Ovary (tissue), 9 donors: Measurements from ENCODE around the gene ANXA10. TPM values are rescaled to one million over a fixed set of nuclear protein-coding genes. Genes with fewer than 3 reads are reported as not detected.
"Not testable (repeated sequence)": the region's sequence is repeated elsewhere in the genome, so short reads cannot be mapped to it uniquely, and the experiment has no call there.

Source experiments
- DNase-seq, 5 donors: peaks; one replicate each; pipeline ENCODE4 v3.0.0-alpha.2; 2019 to 2020
- H3K27ac ChIP-seq, 2 donors: fragments of 200-600 bp; one replicate each; pipeline versions ENCODE4 v1.5.1 to v1.8.0; 2019 to 2022
- H3K27me3 ChIP-seq: fragments of 200-600 bp; one replicate; pipeline ENCODE4 v1.8.0; 2022
- H3K36me3 ChIP-seq: fragments of 200-600 bp; sonication (generic); one replicate; pipeline ENCODE4 v1.5.1; 2019
- H3K4me1 ChIP-seq: one replicate; pipeline ENCODE4 v1.8.1; 2013; ENCODE audit warnings: mild to moderate bottlenecking, moderate library complexity; ENCODE audit not compliant: insufficient read depth
- H3K4me3 ChIP-seq: fragments of 200-600 bp; sonication (generic); one replicate; pipeline ENCODE4 v1.5.1; 2017
- H3K9me3 ChIP-seq, 2 donors: fragments of 200-600 bp in 1 of 2; sonication (generic) in 1 of 2; one replicate each; pipeline versions ENCODE4 v1.5.1 to v1.8.1; 2013 to 2019; ENCODE audit warnings: mild to moderate bottlenecking in 1 of 2, moderate library complexity in 1 of 2
- EP300 ChIP-seq: sonication (generic); formaldehyde crosslinking; IDR thresholded peaks from one replicate; pipeline ENCODE4 v1.6.1; 2017; ENCODE audit warnings: antibody characterized with exemption
- POLR2A ChIP-seq: fragments of 450-650 bp; IDR thresholded peaks from one replicate; pipeline ENCODE4 v1.6.1; 2017; ENCODE audit warnings: antibody characterized with exemption, mild to moderate bottlenecking, moderate library complexity
- WGBS, 3 donors: extraction: QIAGEN DNeasy Blood & Tissue Kit in 1 of 3; methylation state at CpG; one replicate each; pipeline versions ENCODE4 v1.1.5 to v1.1.7; 2013 to 2017; 5-methylcytosine and 5-hydroxymethylcytosine counted together
- intact Hi-C, 4 donors: fragments of 100-400 bp; cut with DNase I; formaldehyde crosslinking; loops; one replicate each; pipeline versions ENCODE4 v1.11.0 to v1.15.1; 2022 to 2023
- polyA plus RNA-seq, 2 donors: library from polyadenylated mRNA; stranded (reverse); fragments of 200-250 nt in 1 of 2; fragments of 350-450 nt in 1 of 2; fragmentation: Illumina TruSeq in 1 of 2; extraction: RNeasy Lipid Tissue Mini Kit (QIAGEN cat#74804) in 1 of 2; gene quantifications; one replicate each; pipeline ENCODE4 v1.2.3, GENCODE V29; 2013 to 2014
- total RNA-seq, 7 donors: library from RNA; depleted of rRNA in 2 of 7; stranded (reverse); fragments of >200 nt in 2 of 7; fragmentation: NEBNext Ultra II Directional in 3 of 7; extraction: Animal tissue kit (Norgen Biotek cat#: 25700) in 3 of 7; gene quantifications; one replicate each; pipeline versions ENCODE4 v1.1.0 to v1.2.4, GENCODE V29; 2016 to 2023
- TF ChIP-seq, protein P1 (sequence below), 3 donors: fragments of 450-650 bp in 2 of 3; fragments of 200-600 bp in 1 of 3; IDR thresholded peaks; one replicate each; pipeline versions ENCODE4 v1.5.1 to v1.8.0; 2016 to 2022; ENCODE audit warnings: antibody characterized with exemption in 3 of 3, mild to moderate bottlenecking in 1 of 3
- donor health status: DM: no; HTN: no; CAD: no; lungs with moderate emphysema.
- donor health status: DM: no; HTN: no; CAD: no.
- donor health status: Bipolar disorder and iron deficiency.
- donor health status: DM: yes; HTN: yes; CAD: no.
- donor health status: DM: no; HTN: no; CAD: no.
- donor health status: DM: yes; HTN: yes; CAD: no.

The ANXA10 gene
- total and polyA plus RNA-seq, 9 donors = 0.08 to 0.47 (median 0.28) TPM; not detected in 6

DNA sequence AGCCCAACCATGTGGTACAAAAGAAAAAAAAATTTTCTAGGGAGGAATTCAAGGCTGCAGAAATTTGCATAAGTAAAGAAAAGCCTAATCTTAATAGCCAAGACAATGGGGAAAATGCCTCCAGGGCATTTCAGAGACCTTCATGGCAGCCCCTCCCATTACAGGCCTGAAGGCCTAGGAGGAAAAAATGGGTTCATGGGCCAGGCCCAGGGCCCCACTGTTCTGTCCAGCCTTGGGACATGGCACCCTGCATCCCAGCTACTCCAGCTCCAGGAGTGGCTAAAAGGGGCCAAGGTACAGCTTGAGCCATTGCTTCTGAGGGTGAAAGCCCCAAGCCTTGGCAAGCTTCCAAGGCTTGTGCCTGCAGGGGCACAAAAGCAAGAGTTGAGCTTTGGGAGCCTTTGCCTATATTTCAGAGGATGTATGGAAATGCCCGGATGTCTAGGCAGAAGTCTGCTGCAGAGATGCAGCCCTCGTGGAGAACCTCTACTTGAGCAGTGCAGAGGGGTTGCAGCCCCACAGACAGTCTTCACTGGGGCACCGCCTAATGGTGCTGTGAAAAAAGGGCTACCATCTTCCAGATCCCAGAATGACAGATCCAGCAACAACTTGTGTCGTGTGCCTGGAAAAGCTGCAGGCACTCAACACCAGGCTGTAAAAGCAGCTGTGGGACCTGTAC, 111.0 kb downstream of the ANXA10 start:
- no peaks in the 10 kb centered on the region for H3K36me3 ChIP-seq
- H3K4me1 ChIP-seq = no peaks in the 10 kb centered on the region
- TF ChIP-seq EP300 (no peak), POLR2A (no peak)
- TF ChIP-seq, protein P1, sequence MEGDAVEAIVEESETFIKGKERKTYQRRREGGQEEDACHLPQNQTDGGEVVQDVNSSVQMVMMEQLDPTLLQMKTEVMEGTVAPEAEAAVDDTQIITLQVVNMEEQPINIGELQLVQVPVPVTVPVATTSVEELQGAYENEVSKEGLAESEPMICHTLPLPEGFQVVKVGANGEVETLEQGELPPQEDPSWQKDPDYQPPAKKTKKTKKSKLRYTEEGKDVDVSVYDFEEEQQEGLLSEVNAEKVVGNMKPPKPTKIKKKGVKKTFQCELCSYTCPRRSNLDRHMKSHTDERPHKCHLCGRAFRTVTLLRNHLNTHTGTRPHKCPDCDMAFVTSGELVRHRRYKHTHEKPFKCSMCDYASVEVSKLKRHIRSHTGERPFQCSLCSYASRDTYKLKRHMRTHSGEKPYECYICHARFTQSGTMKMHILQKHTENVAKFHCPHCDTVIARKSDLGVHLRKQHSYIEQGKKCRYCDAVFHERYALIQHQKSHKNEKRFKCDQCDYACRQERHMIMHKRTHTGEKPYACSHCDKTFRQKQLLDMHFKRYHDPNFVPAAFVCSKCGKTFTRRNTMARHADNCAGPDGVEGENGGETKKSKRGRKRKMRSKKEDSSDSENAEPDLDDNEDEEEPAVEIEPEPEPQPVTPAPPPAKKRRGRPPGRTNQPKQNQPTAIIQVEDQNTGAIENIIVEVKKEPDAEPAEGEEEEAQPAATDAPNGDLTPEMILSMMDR (IDR thresholded peaks at IDR 0.05) = no peak
- H3K27ac ChIP-seq = no peak overlapping the region
- WGBS, 3 donors = 93 to 96% (median 95%) methylated on average over 4 of the region's 4 CpGs
- H3K4me3 ChIP-seq = no peak overlapping the region
- intact Hi-C loops = no loop called here
- DNase-seq = no peak
- no peaks in the 10 kb centered on the region for H3K27me3 ChIP-seq
- peaks cover 6 to 13% of the 10 kb centered on the region in 2 donors for H3K9me3 ChIP-seq

DNA sequence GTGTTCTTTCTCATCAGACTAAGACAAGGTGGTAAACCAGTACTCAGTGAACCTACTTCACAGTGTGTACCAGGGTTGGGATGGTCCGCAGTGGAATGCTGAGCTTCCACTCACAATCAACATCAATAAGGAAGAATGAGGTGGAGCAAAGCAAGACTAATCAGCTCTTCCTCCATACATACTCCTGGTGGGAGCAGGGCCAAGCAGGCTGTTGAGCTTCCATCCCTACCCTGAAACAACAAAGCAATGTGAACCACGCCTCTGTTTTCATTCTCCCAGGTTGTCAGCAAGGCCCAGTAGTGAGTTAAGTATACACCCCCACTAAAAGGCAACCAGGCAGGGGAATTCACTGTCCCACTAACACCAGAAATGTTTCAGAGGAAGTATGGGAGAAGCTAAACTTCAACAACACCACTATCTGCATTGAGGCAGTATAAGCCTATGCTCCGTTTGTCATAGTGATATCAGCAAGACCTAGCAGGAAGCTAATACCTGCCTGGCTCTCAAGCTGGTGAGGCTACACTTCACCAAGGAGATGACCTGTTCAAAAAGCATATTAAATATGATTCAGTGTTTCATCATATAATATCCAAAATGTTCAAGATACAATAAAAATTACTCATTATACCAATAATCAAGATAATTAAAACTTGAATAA, 116.7 kb downstream of the ANXA10 start:
- 95 to 96% (median 96%) methylated on average over 3 of the region's 3 CpGs for WGBS, 3 donors
- TF ChIP-seq, protein P1 (IDR thresholded peaks at IDR 0.05) = no peak
- TF ChIP-seq EP300 (no peak), POLR2A (no peak)
- Histone ChIP-seq H3K4me1 (no peaks in the 10 kb centered on the region), H3K27me3 (no peaks in the 10 kb centered on the region), H3K9me3 (peaks cover 0 to 2% of the 10 kb centered on the region in 2 donors), H3K36me3 (no peaks in the 10 kb centered on the region), H3K27ac (no peak overlapping the region), H3K4me3 (no peak overlapping the region)
- intact Hi-C loops = no loop called here
- no peak for DNase-seq

DNA sequence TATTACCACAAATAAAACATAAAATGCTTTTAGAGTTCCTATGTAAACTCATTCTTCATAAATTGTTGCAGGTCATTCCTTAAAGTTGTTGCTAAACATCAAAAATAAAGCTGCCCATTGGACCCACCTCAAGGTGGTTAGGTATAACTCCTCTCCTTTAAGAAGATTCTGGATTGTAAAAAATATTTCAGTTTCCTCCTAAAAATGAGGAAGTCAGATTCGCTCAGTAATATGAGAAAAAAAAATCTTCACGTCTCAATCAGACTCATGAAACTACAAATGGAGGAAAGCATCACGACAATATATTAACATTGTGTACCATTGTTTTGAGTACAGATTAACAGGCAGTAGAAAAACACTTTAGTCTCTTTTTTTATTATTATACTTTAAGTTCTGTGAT, 120.3 kb downstream of the ANXA10 start:
- intact Hi-C loops = no loop called here
- Histone ChIP-seq H3K36me3 (no peaks in the 10 kb centered on the region), H3K4me3 (no peak overlapping the region), H3K9me3 (no peaks in the 10 kb centered on the region), H3K27ac (no peak overlapping the region), H3K4me1 (no peaks in the 10 kb centered on the region), H3K27me3 (no peaks in the 10 kb centered on the region)
- TF ChIP-seq EP300 (no peak), POLR2A (no peak)
- TF ChIP-seq, protein P1 (IDR thresholded peaks at IDR 0.05) = no peak
- WGBS, 3 donors = 89 to 94% (median 91%) methylated on average over 3 of the region's 3 CpGs
- no peak for DNase-seq

DNA sequence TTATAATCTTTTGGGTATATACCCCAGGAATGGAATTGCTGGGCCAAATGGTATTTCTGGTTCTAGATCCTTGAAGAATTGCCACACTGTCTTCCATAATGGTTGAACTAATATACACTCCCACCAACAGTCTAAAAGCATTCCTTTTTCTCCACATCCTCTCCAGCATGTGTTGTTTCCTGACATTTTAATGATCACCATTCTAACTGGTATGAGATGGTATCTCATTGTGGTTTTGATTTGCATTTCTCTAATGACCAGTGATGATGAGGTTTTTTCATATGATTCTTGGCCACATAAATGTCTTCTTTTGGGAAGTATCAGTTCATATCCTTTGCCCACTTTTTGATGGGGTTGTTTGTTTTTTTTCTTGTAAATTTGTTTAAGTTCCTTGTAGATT, 121.2 kb downstream of the ANXA10 start:
- H3K4me3 ChIP-seq, H3K27ac ChIP-seq, H3K27me3 ChIP-seq, H3K9me3 ChIP-seq, H3K4me1 ChIP-seq, DNase-seq, H3K36me3 ChIP-seq, intact Hi-C loops: not testable (repeated sequence)

DNA sequence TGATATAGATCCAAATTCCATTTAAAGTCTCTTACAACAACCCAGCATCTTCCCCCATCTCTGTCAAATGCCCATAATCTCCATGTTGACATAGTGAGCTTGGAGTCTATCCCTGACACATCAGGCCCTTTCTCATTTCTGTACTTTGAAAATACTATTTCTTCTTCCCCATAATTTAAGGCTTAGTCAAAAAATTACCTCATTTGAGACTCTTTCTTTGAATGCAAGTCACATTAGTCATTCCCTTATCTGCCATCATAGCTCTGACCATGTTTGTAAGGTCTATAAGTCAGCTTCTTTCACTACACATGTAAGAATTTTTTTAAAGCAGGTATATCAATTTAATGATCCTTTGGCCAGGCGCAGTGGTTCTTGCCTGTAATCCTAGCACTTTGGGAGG, 126.3 kb downstream of the ANXA10 start:
- Histone ChIP-seq H3K36me3 (no peaks in the 10 kb centered on the region), H3K27ac (no peak overlapping the region), H3K4me1 (peaks cover 1% of the 10 kb centered on the region), H3K27me3 (no peaks in the 10 kb centered on the region), H3K4me3 (no peak overlapping the region), H3K9me3 (no peaks in the 10 kb centered on the region)
- intact Hi-C loops = no loop called here
- 94 to 100% (median 97%) methylated on average over 1 of the region's 1 CpG for WGBS, 3 donors
- no peak for DNase-seq
- no peak for TF ChIP-seq POLR2A
- TF ChIP-seq EP300 = no peak
- TF ChIP-seq, protein P1 (IDR thresholded peaks at IDR 0.05) = no peak
